GM21526 (cell line): Measurements from ENCODE around the gene CSTB.

Source experiments
- ATAC-seq: cut with Tn5 transposase; IDR thresholded peaks from one replicate; pipeline ENCODE4 v1.9.1; 2021; ENCODE audit warnings: moderate library complexity; ENCODE audit not compliant: unreplicated experiment, low FRiP score

CSTB gene

DNA sequence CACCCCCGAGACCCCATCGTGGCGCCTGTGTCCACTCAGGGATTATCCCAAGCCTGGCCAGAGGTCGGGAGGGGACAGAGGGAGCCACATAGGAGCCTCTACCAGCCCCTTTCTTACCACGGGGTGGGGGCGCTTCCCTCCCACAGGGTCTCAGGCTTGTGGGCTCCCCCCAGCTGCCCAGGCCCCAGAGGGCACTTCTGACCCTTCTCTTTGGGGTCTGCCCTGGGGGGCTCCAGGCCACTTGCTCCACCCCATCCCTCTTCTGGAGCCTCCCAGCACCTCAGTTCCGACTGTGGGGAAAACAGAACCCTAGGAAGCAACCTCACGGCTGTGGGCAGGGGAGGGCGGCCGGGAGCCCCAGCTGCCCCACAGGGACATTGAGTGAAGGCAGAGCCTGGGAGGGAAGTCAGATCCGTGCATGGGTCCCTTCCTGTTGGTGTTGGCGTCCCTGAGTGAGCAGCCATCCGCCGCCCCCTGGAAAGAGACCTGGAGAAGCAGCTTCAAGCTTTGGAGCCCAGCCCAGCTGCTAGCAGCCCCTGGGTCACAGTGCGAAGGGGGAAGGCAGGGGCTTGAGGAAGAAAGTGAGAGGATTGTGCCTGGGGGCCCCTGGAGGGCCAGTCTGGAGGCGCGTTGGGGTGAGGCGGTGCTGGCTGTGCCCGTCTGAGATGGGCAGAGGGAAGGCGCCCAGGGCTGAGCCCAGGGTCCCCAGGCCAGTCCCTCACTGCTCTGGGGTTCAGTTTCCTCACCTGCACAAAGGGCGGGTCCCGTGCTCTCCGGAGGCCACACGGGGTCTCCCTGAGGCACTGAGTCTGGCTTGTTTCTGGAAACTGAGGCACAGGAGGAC is 35.4 kb upstream of the CSTB start:
- no peak for ATAC-seq

DNA sequence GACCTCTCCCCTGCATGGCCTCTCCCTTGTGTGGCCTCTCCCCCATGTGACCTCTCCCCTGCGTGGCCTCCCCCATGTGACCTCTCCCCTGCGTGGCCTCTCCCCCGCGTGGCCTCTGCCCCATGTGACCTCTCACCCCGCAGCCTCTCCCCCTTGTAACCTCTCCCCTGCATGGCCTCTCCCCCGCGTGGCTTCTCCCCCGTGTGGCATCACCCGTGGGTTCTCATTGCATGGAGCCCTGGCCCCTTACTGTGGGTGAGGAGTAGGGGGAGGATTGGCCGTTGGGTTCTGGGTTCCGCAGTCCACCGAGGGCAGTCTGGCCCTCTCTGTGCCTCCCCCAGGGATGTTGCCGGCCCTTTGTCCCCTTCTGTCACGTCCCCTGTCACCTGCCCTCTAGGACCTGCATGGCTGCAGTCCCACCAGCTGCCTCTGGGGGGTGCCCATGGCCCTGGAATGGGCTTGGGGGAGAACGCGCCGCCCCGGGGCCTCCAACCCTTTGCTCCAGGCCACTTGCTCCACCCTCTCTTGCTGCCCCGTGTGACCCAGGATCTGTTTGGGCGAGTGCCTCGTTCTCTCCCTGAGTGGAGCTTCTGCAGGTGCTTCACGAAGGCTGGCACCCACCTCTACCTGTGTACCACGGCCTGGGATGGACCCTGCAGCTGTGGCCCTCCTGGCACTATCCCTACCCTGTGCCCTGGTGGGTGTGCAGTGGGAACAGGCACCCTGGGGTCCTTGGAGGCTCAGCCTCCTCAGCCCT is 34.6 kb upstream of the CSTB start:
- ATAC-seq, result peak; percentile 66

DNA sequence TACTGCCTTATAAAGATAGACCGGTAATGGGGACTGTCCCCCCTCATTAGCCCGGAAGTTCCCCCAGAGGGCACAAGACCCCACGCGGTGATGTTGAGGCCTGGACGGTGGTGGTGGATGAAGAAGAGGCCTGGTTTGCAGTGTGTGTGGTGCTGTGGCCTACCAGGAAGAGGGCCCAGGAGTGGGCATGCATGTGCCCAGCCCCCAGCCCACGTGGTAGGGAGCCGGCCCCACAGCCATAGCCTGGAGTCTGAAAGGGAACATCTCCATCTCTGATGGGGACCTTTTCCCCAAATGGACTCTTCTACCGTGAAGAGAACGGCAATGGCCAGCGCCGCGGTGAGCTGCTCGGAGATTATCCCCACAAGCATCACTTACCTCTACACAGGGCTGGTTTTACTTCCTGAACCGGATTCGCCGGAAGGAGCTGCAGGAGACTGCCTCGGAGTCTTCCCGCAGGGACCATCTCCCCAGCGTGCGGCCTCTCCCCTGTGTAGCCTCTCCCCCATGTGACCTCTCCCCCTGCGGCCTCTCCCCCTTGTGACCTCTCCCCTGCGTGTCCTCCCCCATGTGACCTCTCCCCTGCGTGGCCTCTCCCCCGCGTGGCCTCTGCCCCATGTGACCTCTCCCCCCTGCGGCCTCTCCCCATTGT is 33.9 kb upstream of the CSTB start:
- ATAC-seq, result no peak

DNA sequence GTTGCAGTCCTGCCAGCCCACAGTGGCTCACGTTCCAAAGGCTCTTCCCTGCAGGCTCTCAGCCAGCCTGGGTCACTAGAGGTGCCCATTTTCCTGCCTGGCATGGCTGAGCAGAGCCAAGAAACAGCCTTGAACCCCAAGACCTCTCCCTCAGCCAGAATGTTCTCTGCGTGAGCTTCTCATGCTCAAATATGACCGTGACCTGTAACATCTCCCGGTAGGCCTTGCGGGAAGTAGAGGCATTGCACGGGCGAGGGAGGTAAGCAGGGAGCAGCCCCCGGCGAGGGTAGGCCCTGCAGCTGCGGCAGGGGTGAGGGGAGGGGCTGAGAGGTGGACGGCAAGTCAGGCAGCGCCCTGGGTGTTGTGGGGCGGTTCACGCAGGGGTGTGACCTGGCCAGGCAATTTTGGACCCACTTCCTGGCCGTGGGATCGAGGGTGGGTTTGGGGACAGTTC is 33.3 kb upstream of the CSTB start:
- ATAC-seq, result no peak

DNA sequence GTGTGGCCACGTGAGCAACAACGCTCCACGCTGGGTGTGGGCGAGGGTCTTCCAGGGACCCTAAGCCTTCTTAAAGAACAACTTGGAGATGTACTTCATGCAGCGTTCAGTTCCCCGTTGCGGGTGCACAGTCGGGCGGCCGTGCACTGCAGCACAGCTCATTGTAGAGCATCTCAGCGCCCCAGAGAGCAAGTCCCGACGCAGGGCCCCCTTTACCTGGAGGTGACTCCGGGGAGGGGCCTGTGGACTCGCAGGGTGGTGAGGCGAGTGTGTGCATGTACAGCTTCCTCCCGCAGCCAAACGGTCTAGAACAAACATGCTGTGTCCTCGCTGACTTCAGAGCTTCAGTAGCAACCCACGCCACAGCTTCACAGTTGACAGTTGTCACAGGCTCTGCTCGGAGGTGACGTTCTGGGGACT is 32.7 kb upstream of the CSTB start:
- ATAC-seq, result no peak

DNA sequence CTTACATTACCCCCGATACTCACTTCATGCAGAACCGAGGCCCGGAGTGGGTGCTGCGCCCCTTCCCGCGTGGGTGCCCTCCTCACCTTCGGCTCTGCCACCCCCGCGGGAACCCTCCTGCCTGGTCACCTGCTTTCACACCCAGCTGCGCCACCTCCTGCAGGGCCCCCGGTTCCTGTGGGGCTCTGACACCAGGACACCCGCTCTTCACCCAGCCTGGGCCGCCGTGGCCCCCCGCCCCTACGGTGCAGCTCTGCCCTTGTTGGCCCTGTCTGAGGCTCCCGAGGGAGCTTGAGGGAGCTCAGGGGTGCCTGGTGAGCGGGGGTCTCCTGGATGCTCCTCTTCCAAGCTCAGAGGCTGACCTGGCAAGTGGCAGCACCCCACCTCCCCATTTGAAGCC is 32.3 kb upstream of the CSTB start:
- no peak for ATAC-seq

DNA sequence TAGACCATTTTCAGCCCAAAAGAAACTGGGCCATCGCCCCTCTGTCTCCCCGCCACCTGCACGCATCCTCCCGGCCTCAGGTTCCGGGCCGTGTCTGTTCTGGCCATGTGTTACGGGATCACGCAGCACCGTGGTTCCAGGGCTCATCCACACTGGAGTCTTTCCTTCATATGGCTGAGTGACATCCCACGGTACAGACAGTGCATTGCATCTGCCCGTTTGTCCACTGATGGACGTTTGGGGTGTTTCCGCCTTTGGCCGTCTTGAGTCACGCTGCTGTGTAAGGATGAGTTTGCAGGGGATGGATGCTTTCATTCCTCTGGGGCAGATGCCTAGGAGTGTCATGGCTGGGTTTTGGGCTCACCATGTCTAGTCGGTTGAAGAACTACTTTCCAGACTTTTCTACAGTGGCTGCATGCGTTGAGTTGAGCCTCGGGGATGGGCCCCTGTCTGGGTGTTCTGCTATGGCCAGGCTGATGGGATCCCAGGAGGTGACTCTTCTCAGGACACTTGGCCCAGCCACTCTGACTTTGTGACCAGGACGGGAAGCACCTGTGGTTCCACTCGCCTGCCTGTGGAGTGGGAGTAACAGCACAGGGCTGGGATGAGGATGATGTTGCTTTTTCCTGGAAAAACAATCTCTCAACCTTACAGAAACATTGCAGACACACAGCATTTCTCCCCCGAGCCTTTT is 30.1 kb upstream of the CSTB start:
- no peak for ATAC-seq

DNA sequence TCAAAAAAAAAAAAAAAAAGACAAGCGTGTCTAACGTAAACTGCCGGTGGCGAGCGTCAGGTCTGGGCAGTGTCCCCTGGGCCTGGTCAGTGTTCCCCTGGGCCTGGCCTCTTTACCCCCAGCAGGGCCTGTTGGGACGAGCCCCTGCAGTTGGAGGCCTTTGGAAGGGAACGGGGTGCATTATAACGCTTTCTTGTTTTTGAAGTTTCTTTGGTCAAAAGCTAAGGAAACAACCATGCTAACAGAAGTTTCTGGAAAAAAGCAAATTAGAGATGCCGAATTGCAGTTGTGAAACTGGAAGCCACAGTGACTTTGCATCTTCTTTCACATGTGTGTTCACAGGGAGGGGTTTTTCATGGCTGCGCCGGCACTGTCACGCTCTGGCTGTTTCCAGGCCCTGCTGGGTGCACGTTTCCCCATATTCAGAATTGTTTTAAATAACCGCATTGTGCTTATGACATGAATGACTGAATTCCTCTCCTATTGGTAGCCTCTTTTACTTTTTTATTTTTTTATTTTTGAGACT is 29.2 kb upstream of the CSTB start:
- peak; percentile 63 for ATAC-seq

DNA sequence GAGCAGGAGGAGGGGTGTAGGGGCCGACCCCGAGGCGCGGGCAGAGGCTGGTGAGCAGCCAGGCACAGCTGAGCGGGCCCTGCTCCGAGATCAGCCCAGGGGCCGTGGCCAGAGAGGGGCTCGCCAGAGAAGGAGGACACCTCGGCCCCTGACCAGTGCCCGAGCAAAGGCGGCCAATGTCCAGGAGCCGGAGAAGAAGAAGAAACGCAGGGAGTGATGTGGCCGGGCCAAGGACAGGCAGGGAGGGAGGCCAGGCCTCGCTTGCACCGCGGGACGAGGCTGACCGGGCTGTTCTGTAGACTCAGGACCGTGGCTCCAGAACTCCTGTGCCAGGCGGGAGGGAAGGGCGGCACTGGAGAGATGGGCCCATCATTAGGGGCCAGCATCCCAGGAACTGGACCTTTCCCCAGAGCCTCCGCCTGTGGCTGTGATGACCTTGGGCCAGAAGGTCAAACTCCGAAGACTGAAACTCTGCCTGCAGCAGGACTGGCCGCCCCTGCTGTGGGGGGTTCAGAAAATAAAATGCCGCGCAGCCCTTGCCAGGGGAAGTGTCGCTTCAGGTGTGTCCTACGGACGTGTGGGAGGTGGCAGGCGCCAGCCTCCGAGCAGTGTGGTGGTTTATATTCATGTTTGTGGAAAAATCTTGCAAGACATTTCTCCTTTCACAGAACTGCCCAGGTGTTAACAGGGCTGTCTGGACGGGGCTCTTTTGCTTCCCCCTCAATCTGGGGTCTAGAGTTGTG is 27.6 kb upstream of the CSTB start:
- ATAC-seq, result no peak

DNA sequence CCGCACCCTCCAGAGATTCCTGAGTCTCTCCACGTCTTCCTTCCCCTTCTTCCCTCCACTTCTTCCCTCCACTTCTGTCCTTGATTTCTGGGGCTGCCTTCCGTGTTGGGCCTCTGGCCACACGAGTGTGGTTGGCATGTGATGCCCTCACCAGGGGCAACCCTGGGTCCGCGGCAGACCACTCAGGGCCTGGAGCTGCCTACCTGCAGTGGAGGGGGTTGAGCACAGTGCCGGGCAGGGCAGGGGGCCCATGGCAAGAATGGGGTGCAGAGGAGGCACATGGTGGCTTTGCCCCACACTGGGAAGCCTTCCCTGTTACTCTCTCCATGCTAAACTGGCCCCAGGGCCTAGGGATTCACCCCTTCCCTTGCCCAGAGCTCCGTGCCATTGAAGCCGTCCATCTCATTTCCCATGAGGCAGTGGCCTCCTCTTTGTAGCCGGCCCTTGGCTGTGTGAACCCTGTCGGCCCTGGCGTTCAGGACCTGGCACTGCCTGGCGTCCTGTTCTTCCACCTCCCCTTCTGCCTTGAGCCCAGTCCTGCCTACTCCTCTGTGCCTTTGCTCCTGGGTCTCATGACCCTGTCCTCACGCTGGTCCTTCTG is 26.7 kb upstream of the CSTB start:
- ATAC-seq, result no peak

DNA sequence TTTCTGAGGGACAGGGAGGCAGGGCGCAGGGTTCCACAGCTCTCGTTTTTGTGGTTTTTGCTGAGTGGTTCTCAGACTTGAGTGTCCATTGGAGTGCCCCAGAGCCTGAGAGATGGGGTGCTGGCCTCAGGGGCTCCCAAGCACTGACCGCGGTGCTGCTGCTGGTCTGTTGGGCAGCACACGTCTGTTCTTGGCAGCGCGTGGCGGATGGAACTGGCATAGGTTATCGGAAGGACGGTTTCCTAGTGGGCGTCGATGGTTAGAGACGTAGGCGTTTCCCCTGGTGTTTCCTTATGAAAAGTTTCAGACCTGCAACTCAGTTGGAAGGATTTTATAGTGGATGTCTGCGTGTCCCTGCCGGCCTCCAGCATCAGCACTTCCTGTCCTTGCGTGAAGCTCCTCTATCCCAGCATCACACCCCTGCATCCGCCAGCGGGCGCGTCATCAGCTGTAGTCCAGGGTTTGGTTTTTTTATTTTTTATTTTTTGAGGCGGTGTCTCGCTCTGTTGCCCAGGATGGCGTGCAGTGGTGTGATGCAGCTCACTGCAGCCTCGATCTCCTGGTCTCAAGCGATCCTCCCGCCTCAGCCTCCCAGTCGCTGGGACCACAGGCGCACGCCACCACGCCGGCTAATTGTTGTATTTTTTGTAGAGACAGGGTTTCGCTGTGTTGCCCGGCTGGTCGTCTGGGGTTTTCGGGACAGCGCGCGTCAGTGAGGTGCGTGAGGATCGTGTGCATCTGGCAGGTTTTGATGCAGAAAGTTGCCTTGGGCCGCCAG is 25.1 kb upstream of the CSTB start:
- no peak for ATAC-seq

DNA sequence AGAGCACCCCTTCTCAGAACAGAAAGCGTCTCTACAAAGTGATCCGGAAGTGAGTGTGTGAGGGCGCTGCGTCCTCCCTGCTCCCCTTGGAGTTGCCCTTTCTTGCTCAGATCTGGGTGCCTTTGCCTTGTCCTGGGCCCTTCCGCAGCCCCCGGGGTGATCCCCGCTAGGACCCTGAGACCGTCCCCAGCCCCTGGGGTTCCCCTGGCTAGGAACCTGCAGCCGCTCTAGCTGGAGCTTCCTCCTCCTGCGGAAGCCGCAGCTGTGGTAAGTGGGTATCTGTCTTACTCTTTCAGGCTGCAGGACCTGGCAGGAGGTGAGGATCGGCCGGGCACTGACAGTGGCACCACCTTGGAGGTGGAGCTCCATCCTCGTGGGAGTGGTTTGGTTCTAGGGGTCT is 24.5 kb upstream of the CSTB start:
- ATAC-seq, result no peak

DNA sequence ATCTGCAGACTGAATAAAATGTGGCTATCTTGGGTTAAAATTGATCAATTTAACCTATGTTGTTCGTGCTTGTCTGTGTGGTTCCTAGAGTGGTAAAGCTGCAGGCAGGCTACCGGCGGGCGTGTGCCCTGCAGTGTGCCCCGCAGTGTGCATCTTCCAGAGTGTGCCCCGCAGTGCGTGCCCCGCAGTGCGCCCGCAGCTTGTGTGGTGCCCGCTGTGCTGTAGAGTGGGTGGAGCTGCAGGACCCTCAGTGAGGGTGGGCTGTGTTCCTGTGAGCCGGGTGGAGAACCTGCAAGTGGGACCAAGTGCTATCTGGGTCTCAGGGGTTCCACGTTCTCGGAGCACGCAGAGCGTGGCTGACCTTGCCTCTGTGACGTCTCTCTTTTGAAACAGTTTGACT is 24.0 kb upstream of the CSTB start:
- no peak for ATAC-seq

DNA sequence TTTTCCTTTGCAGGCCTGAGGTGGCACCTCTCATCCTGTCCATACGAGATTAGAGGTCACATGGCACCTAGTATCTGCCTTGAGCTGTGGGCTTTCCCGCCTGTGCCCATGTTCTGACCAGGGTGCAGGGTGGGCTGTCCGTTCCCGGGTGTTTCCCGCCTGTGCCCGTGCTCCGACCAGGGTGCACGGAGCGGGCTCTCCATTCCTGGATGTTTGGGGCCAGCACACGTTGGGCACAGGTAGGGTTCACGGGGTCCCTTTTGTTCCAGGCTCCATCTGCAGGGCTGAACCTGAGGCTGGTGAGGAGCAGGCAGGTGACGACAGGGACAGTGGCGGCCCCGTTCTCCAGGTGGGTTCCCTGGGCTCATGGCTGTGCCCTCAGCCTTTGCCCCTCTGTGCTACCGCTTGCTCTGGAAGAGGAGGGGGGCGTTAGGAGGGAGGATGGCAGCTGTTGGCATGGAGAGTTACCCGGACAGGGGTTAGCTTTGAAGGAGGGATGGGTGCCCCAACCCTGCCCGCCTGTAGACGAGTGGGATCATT is 23.3 kb upstream of the CSTB start:
- ATAC-seq, result no peak

DNA sequence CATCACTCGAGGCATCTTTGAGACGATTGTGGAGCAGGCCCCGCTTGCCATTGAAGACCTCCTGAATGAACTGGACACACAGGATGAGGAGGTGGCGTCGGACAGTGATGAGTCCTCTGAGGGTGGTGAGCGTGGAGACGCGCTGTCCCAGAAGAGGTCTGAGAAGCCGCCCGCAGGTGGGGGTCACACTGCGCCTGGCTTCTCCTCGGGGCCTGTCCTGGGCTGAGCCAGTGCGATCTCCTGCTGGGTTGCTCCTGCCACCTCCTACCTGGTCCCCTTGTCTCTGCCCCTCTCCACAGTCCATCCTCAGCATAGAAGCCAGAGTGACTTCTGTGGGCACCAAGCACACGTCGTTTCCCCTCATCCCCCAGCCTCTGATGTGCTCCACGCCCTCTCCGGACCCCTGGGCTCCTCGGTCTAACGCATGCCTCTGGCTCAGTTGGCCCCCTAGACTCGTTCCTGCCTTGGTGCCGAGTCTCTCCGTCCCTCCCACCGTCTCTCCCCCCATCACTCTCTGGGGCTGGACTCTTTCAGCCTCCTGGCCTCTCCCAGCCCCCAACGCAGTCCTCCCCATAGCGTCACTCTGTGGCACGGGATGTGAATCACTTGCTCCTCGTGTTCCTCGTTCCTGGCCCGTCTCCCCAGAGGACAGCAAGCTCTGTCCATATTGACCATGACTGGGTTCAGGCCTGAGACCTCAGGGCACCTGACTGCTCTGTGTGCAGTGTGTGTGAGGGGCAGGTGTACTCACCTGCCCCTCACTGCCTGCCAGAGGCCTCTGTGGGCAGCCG is 22.0 kb upstream of the CSTB start:
- ATAC-seq, result no peak

DNA sequence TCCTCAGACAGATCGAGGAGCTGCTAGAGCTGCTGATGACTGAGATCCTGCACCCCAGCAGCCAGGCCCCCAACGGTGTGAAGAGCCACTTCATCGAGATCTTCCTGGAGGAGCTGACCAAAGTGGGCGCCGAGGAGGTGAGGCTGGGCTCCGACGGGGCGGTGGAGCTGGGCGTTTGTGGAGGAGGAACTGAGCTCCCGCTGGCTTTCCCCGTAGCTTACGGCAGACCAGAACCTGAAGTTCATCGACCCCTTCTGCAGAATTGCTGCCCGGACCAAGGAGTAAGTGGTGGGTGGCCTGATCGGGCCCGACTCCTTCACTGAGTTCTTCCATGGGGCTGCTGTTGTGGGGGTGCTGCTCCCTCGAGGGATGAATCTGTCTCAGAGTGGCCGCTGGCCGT is 21.3 kb upstream of the CSTB start:
- no peak for ATAC-seq

DNA sequence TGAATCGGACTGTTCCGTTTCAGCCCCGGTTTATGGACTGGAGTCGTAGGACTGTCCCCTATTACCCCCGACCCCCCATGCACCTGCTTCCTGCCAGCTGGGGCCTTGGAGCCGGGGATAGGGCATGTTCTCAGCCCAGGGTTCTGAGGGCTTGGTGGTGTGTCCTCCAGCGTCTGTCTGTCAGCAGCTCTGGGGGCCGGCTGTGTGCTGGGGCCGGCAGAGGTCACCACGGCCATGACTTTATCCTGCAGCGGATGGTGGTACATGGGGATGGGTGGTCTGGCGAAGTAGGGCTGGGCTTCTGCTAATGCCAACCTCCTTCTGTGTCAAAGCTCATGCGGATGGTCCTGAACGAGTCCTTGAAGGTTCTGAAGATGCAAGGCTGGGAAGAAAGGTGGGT is 18.7 kb upstream of the CSTB start:
- no peak for ATAC-seq

DNA sequence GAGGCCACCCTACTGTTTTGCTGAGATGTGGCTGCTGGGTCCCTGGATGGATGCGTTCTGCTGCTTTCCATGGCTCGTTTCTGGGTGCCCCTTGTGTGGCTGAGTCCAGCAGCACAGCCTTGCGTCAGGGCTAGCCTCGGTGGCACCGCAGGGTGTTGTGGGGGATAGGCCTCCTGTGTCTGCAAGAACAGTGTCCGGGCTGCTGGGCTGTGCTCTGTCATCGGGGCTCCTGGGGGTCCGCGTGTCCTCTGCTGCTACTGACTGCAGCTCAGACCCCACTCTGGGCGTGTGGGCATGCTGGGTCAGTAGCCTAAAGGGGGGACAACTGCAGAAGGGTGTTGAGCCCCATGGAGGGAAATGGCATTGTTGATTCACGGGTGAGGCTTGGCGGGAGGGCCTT is 18.2 kb upstream of the CSTB start:
- ATAC-seq, result no peak
